ENCODE data around the gene BEGAIN.

GRCh38 chr14:100586403-100587085 lies 673 bp downstream of the BEGAIN start:
- TF ChIP-seq, protein P1, sequence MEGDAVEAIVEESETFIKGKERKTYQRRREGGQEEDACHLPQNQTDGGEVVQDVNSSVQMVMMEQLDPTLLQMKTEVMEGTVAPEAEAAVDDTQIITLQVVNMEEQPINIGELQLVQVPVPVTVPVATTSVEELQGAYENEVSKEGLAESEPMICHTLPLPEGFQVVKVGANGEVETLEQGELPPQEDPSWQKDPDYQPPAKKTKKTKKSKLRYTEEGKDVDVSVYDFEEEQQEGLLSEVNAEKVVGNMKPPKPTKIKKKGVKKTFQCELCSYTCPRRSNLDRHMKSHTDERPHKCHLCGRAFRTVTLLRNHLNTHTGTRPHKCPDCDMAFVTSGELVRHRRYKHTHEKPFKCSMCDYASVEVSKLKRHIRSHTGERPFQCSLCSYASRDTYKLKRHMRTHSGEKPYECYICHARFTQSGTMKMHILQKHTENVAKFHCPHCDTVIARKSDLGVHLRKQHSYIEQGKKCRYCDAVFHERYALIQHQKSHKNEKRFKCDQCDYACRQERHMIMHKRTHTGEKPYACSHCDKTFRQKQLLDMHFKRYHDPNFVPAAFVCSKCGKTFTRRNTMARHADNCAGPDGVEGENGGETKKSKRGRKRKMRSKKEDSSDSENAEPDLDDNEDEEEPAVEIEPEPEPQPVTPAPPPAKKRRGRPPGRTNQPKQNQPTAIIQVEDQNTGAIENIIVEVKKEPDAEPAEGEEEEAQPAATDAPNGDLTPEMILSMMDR (IDR thresholded peaks at IDR 0.05) = no peak
- TF ChIP-seq POLR2A (IDR thresholded peaks at IDR 0.05) (no peak), EP300 (IDR thresholded peaks at IDR 0.05) (no peak)
